HG02852 (cell line): ENCODE results near the gene INSC.

Source experiments
- ATAC-seq: cut with Tn5 transposase; IDR thresholded peaks from one replicate; pipeline ENCODE4 v1.9.1; 2021; ENCODE audit warnings: mild to moderate bottlenecking, moderate library complexity; ENCODE audit not compliant: unreplicated experiment

The INSC gene

DNA sequence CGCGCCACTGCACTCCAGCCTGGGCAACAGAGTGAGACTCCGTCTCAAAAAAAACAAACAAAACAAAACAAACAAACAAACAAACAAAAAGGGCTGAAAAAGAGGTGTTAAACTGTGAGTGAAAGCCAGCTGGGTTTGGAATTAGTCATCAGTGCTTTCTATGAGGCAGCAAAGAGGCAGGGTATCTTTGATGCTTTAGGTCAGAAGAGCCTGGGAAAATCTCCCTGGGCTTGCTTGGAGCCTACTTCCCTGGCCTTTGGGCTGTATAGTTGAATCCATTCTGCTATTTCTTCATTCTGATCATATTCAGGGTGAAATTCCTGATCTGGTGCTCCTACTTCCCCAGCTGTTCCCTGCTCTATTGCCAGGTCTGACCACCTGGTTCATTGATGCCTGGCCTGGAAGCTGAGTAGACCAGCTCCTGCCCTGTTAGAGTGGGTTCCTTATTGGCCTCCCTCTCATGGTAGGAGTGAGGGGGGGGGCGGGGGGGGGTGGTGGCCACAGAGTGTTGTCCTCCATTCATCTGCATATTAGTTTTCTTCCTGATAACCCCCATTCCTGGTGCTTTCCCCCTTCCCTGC lies 65.6 kb downstream of the INSC start:
- ATAC-seq: peak; percentile 89

DNA sequence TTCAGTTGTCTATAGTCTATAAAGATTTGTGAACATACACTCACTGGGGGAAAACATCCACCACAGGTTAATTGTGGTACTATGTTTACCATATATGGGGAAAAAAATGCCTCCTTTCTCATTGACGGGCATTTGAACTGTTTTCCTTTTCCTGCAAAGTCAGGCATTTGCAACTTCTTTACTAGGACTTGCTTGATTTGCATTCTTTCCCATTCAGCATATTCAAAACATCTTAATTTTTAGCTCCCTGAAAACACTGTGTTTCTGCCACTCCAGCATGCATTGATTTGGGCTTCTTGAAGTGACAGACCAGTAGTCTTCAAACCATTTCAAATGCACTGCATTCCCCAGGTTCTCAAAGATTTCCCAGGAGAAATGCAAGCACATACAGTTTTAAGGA lies 67.6 kb downstream of the INSC start:
- ATAC-seq: no peak

DNA sequence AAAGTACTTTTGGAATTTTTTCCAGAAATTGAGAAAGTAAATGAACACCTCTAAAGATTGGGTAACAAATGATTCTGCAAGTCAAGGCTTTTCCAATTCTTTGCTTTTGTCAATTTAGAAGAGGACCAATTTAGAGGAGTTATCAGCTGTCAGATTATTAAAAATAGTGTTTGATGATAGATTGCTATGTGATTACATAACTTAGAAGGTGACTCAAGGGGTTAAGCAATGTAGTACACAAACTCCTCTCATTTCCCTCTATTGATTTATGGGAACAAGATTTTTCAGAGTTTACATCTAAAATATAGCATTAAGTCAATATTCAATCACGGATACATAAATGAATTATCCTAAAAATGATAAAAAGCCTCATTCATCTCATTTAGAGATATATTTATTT lies 70.3 kb downstream of the INSC start:
- no peak for ATAC-seq

DNA sequence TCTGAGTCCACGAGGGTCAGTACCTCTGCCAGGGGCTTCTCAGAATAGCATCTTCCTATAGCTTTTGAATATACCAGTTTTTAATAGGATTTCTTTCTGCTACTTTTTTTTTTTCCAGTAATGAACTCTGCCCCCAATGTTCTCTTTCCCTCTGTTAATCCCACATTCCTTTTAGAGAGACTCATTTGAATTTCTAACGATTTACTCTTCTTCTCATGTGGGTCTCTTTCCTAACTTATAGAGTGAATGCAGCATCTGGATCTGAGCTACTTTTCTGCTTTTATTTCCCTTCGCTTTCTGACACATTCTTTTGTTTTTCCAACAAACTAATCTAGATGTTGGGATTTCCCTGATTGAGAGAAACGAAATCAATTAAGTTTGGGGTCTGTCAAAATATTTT lies 71.4 kb downstream of the INSC start:
- no peak for ATAC-seq

DNA sequence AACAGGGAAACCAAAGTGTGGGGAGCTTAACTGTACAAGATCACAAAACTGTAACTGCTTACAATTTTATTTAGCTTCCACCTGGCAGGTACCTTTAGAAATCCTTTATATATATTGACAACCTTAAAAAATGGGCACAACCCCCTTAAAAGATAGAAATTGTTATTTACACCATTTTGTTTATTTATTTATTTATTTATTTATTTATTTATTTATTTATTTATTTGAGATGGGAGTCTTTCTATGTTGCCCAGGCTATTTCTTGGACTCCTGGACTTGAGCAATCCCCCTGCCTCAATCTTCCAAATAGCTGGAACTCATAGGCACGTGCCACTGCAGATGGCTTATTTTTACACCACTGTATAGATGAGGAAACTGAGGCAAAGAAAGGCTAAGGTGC lies 74.5 kb downstream of the INSC start:
- no peak for ATAC-seq

DNA sequence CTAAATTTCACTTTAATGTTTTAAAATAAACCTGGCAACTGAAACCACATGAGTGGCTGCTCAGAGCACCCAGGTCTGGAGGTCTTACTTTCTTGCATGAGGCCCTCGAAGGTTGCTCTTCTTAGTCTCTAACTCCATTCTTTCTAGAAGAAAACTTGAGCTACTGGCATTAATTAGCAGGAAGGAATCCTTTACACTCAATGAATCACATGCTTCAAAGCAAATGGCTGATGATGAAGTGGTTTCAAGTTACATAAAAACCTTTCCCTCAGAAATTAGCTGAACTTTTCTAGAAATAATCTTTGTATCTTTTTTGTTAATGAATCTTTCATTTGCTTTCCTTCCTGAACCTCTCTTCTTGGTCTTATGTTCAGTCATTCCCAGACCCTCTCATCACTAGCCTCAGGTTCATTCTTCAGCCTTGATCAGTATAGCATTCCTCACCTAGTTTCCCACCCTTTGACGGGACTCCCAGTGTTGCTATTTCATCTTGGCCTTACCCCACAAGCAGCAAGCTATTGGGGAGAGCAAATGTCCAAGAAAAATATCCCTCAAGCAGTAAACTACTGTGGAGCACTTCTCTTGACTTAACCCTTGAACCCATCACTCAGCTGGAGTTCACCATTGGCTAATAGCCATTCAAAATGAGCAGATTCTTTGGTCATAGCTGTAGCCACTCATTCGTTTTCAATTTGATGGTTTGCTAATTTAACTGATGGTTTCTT lies 75.1 kb downstream of the INSC start:
- no peak for ATAC-seq

DNA sequence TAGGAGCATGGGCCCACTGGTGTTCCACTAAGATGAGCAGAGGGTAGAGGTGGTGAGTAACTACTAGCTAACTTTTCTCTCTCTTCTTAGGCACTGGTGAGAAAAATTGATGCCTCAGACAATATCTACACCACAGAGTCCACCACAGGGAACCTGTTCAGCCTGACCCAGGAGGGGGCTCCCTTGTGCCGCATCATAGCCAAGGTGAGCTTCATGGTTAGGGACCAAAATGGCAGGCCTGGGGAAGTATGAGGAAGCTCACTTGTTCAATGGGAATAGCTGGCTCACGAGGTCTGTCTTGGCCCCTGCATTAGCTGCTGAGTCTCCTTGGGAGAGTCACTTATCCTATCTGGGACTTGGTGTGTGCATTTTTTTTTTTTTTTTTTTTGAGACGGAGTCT lies 75.9 kb downstream of the INSC start:
- ATAC-seq: no peak

DNA sequence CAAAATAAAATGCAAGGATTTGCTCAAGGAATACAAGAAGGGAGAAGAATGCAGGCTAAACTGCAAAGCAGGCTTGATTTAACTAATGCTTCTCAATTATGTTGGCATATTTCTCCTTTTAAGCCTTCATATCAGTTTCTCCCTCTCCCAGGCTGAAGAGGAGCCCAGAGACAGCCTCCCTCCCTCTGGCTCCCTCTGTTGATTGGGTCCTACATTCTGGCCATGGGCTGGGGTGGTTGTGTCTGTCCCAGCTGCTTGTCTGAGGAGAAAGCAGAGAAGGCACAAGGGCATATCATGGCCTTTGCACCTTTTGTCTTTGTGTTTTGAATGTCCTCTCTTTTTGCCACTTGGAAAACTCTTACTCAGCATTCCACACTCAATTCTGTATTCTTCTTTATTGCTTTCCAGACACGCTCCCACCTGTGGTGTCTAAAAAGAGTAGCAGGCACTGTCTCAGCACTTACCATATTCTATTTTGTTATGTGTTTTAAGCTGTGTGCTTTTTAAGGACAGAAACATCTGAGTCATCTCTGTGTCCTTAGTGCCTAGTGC lies 77.4 kb downstream of the INSC start:
- ATAC-seq: no peak

DNA sequence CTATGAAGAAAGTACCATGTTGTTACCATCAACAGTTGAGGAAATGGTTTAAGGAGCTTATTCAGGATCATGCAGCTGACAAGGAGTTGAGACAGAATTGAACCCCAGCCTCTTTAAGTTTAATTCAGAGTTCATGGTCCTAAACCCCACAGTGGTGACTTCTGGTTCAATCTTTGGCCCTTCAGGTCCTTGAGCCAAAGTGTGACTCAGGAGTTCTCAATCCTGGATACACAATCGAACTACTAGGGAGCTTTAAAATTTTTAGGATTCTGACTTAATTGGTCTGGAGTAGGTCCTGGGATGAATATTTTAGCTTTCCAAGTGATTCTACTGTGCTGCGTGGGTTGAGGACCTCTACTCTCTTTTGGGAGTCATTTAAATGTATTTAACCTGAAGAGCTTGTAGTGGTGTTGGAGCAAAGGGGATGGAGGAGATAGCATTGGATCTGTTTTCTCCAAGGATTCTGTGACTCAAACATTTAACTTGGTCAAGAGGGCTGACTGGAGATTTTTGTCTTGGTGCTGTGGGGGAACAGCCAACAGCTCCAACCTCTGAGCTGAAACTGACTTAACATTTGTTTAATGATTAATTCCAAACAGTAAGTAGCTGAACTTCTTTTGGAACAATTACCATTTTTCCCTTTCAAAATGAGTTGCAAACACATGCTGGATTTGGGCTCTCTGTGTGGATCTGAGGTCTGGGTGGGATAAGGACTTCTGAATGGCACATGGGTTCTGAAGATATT lies 80.1 kb downstream of the INSC start:
- ATAC-seq: no peak

DNA sequence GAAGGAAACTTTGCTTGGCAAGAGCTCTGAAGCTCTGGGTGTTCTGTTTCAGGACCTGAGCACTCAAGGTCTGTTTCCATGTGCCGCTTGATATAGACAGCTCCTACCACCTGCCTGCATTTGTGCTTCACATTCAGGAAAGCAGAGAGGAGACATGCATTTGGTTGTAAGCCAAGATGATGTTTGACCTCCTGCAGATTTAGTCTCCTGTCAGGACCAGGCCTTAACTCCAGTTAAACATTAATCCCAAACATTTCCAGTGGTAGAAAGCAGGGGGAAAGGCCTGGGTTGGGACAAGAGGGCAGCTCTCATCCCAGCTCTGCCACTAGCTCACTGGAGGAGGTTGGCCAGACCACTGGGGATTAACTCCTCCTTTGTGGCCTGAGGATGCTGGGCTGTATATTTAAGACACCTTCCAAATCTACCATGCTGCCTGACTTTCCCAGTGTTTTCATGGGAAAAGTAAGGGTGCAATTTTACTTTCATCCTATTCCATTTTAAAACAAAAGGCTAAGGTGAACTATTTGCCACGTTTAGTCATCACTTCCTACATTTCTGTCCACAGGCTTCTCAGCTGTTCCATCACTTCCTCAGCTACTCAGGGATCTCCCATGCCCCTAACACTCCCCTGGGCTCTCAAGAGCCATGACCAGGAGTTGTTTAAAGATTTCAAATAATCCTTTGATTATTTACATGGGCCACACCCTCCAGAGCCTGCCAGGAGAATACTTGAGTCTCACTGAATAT lies 80.9 kb downstream of the INSC start:
- ATAC-seq: no peak

DNA sequence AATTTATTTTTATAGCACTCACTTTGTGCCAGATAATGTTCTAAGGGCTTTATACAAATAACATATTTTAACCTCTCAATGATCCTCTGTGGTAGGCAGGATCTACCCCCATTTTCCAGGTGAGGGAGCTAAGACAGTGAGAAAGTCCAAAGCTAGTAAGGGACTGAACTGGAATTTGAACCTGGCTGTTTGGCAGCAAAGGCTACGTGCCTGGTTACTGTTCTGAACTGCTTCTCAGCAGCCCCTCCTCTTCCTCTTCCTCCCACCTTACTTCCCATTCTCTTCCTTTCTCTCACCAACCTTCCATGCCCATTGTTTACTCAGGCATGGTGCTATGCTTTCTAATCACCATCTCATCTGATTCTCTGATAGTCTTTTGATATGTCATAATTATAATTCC lies 82.0 kb downstream of the INSC start:
- ATAC-seq: no peak

DNA sequence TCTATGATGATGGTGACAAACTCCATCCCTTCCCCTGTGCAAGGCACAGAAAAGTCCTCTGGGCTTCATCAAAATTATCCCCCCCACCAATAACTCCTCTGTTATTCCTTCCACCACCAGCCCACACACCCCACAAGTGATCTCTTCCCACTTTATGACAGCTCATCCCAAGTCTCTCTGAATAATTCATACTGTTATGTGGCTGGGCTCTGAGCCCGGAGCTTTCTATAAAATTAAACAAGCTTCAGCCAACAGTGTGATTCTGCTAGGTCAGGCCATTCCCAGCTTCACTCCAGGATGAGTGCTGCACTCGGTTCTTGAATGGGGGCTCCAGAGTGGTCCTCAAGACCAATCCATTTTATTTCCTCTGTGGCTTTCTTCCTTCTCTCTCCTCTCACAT lies 83.0 kb downstream of the INSC start:
- no peak for ATAC-seq

DNA sequence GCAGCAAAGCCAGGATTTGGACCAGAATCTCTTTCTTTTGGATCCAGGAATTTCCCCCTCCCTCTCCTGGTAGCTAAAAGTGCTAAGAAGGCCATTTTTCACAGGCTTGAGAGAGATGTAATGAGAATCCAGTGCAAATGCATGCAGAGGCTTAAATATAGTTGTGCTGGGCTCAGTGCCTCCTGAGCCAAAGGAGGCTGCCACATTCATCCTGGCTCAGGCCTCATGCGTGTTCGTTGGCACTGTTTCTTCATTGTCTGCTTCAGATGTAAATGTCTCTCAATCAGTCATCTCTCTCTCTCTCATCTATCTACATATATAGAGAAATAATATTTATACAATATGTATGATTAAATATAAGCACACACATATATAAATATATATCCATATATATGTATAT lies 83.6 kb downstream of the INSC start:
- ATAC-seq: no peak

DNA sequence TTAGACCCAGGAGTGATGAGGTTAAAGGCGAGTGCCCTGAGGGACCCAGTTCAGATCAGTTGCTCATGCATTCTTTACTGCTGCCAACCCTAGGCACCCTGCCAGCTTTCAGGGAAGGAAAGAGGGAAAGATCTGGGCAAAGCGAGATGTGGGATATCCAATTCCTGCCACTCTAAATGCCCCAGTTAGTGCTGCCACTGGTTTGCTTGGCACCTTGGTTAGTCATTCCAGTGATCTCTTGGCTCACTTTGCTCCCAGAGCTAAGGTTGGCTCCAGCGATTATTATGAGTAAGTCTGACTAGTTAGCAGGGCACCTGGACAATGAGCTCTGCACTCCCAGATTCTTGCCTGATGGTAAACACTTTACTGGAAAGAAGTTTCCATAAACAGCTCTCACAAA lies 85.0 kb downstream of the INSC start:
- ATAC-seq: no peak

DNA sequence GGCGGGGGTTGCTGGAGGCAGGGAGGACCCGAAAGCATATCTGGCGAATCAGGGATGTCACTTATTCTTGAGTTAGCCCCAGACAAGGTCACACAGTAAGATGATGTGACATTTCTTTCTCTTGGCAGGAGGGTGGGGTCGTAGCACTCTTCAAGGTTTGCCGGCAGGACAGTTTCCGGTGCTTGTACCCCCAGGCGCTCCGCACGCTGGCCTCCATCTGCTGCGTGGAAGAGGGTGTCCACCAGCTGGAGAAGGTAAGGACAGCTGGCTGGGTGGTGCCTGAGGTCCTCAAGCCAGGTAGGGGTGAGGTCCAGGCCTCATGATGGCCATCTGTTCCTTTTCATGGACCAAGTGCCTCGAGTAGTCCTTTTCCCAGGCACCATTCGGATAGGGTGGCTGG lies 86.0 kb downstream of the INSC start:
- no peak for ATAC-seq

DNA sequence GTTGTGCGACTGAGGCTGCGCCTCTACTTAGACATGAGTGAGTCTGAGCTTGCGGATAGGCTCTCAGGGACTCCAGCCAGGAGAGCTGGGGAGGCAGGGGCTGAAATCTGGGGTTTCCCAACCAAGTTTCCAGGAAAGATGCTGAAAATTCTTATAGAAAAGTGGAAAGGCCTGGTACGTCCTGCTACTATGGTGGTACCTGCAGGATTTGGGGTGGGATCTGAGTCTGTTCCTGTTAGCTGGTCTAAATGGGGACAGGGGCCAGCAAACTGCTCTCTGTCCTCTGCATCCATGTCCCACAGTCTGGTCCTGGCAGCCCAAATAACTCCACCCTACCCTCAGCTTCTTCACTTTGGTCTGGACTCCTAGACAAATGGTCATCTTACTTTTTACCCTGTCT lies 86.9 kb downstream of the INSC start:
- ATAC-seq: no peak

DNA sequence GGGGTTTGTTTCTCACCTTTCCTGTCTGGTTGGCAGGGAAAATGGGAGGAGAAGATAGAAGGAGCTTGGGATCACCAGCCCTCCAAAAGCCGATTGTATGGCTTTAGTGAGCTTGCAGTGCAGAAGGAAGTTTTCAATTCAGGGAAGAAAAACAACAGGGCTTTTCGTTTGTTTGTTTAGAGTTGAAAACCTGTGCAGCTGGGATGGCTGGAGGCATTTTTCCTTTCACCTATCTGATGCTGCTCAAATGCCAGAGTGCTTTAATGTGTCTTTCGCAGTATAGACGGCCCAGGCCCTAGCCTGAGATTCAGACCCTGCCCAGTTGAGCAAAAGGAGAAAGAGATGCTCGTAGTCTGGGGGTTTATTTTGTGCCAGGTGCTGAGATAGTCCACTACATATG lies 87.9 kb downstream of the INSC start:
- ATAC-seq: no peak

DNA sequence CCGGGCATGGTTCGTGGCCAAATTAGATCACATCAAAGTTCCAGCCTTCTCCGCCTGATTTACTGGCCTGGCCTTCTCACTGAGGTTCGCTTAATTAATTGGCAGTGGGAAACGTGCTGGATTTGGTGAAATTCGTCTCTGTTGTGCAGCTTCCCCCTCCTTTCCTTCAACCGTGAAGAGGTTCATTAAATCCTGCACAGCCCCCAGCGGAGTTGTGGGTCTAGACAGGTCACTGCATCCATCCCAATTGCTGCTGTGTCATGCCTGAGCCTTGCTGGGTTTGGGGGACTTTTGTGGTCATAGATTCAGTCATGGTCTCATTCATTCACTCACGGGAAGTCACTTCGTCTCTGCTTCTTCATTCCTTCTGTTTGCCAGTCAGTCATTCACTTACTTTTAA lies 90.0 kb downstream of the INSC start:
- ATAC-seq: no peak

DNA sequence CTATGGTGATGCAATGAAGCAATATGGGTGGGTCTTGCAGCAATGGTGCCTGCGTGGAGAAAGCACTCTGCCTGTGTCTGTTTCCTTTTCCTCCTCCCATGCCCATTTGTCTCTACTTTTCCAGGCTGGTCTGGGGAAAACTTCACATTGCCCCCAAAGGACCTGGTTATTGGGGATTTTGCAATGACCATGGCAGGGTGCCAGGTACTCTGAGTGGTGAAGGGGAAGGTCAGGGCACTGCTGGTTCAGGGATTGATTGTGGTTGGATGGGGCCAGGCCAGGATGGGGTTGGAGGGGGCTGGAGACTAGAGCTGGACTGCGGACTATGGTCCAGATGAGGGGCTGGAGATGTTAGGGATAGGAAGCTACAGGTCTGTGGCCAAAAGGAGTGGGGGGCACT lies 92.1 kb downstream of the INSC start:
- ATAC-seq: no peak

DNA sequence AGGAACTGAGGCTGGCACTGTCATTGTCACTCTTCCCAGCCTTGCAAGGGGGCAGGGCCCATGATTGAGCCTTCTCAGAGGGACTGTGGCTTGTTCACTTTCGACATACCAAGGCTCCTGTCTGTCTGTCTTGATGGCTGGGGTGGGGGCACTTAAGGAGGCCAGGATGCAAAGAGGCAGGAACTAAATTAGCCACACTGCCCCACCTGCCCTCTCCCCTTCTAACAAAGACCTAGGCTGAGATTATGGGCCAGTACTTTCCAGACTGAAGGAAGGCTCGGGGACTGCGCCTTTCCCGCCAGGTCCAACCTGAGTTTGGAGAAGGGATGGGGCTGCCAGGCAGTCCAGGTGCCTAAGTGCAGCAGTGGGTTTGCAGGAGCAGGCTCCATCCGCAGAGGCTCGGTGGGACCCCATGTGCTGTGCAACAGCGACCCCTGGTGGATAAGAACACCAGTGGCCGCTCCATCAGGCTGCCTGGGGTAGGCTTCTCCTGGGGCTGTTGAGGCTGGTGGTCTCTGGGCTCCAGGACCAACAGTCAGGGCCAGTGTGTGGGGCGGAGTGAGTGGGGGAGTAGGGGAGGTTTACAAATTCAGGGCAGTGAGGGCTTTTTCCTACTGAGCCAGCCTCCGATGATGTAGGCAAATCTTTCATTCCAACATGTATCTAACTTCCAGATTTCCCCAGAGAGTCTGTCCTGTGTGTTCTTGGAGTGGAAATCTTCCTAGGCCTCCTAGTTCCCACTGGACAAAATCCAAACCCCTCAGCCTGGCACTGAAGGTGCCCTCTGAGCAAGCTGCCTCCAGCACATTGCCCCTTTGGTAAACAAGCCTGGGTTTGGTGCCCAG lies 93.9 kb downstream of the INSC start:
- peak; percentile 98 for ATAC-seq
